HG03045 (cell line): ENCODE results near the gene SSBP2.

Source experiments
- ATAC-seq: cut with Tn5 transposase; IDR thresholded peaks from one replicate; pipeline ENCODE4 v1.9.1; 2021; ENCODE audit warnings: mild to moderate bottlenecking, moderate library complexity; ENCODE audit not compliant: unreplicated experiment

SSBP2 gene

DNA sequence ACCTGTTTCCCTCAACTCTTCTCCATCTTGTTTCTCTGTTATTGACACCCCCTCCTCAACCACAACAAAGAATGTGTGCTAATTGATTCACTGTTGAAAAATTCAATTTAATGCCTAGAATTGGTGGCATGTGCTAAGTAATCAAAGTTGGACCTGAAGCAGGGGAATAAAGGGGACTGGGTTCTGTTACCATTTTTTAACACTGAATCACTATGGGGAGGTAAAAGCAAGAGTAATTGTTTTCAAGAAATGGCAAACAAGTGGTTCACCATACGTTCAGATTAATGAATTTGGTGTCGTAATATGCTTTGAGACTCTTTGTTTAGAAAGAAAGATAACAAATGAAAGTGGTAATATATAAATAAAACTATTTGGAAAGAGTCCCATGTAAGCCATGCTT is 17.0 kb upstream of the SSBP2 start:
- ATAC-seq, result no peak

DNA sequence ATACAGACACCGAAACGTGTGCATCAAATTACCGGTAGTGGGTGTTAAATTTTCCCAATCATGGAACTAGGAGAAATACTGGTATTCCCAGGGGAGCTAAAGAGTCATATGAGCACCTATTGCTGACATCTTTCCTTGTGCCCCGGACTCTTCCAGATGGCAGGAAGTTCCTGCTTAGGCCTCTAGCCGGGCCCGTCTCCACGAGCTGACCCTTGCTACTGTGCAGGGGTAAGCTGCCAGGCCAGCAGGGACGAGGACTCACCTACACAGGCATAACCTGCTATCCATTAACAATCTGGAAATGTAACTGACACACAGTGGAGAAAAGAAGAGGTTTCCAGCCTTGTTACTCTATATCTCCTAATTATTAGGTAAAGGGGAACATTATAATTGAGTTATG is 16.2 kb upstream of the SSBP2 start:
- no peak for ATAC-seq

DNA sequence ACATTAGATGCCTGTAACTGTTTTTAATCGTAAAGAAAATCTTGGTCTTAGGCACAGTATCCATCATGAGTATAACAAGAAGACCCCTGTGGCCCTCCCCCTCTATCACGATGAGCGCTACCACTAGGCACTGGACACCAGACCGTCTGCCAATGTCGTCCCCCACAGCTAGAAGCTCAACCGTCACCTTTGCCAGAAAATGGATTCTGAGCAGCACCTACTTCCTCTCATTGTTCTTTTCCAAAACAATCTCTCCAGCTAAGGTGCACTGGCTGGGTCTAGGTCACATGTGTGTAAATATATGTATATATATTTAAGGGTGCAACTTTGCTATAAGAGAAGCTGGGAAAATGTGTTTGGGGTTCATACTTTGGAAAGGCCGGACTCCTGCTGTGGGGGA is 15.7 kb upstream of the SSBP2 start:
- ATAC-seq, result no peak

DNA sequence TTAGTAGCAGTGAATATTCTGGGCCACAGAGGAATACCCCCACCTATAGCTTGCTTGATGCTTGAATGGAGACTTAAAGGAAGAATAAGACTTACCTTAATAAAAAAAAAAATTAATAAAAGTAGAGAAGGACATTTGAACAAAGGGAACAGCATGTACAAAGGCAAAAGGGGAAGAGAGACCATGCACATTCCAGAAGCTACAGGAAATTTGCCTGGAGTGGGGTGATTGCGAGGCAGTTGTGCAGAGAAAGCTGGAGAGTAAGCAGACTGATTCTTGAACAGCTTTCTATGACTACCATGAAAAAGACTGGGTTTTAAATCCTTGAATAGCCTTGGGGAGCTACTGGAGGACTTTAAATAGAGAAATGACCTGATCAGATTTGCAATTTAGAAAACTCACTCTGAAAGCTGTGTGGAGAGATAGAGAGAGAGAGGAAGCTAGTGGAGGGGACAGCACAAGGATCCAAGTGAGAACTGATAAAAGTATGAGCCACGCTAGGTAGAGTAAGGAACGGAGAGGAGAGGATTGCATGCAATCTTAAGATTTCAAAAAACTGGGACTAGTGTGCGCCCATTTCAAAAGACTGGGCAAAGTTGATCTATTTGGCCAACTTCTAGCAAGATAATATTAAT is 12.5 kb upstream of the SSBP2 start:
- no peak for ATAC-seq

DNA sequence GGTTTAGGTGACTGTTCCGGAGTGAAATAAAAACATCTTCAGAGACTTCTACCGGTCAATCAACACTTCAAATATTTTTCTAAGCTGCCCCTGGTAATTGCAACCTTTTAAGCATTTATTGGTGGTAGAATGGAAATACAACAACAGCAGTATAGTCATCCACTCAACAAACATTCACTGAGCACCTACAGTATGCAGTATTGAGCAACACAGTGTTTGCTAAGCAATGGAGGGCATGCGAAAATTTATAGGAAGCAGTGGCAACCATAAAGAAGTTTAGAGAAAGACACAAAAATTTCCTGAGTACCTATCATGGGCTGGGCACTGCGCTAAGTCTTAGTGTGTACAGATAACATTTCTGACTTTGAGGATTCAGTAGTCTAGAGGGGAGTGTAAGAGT is 12.0 kb upstream of the SSBP2 start:
- no peak for ATAC-seq

DNA sequence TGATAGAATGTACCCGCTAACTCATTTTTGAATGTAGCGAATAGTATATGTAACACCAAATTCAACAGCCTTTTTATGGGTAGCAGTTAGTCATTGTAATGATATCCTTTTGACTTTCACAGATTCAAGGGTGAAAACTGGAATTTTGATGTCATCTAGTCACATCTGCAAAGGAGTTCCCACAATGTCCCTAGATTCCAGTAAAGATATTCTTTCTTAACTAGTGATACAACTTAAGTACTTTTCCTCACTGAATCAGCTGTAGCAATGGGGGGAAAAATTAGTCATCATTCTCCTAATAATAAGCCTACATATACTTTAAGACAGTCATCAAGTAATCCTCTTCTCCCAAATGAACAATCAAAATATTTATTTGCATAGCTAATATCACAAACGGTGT is 11.5 kb upstream of the SSBP2 start:
- ATAC-seq, result no peak

DNA sequence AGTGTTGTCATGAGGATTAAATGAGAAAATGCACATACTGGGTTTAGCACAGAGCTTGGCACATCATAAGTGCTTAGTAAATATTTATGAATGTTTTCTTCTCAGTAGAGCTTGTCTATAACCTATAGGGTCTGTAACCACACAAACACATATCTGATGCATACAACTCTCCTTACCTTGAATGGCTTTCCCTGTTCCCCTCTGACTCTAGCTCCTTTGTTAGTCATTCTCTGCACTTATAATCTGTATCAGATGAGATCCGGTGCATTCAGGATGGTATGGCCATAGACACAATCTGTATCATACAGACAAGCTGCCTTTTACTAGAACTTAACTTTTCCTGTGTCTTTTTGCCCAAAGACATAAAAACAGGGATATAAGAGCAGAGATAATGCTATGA is 11.1 kb upstream of the SSBP2 start:
- no peak for ATAC-seq

DNA sequence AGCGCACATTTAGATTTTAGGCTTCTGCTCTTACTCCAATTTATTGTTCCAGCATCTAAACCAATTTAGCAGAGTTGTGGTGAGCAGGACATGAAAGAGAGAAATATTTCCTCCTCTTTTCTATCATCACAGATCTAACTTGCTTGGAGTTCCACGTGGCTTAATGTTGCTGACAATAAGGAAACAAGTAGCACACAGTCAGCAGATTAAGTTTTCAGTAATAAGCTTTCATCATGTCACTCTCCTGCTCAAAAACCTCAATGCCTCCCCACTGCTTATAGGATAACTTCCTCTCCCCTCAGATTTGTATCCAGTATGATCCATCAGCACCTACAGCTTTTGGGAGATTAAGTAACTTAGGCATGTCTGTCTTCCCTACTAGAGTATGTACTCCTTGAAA is 10.4 kb upstream of the SSBP2 start:
- no peak for ATAC-seq

DNA sequence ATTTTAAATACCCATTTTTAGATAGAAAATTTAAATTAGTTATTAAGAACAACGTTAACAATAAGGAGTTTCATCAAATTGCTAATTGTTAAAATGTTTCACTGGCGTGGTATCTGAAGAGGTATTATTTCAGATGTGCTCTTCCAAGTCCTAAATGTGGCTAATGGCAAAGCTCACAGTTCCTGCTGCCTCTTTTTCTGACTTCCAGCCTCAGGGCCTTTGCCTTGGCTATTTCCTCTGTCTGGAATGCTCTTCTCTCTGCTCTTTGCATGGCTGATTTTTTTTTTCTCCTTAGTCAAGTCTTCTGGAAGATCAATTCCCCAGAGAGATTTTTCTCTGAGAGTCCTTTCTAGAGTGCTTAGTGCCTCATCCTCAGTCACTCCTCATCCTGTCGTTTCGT is 9.6 kb upstream of the SSBP2 start:
- ATAC-seq, result no peak

DNA sequence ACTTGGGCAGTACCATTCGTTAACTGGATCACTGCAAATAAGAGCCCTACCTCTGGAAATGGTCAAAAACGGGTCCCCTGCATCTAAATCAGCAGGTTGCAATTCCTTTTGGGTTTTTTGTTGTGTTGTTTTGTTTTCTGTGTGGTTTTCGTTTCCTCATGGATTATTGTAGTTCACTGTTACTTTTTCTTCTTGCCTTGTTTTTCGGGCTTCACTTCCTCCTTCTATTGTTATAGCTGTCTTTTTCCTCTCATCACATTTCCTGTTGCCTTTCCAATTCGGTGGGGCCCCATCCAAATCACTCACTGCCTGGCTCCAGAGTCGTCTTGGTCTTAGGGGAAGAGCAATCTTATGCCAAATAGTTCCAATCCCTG is 8.7 kb upstream of the SSBP2 start:
- ATAC-seq, result no peak

DNA sequence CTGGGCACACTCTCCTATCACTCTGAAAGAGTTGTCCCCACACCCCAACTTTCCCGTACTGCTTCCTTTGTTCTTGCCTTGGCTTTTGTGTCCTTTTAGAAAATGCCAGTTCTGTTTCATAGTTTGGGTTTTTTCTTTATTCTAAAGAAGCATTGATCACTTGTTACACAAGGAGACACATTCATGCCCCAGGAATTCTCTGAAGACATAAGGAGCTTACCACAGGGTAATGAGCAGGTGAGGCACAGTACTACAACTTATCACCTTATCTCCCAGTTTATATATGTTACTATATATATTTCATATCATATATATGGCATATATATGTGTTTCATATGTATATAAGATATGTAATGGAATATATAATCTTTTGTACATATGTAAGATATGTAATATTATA is 6.5 kb upstream of the SSBP2 start:
- no peak for ATAC-seq

DNA sequence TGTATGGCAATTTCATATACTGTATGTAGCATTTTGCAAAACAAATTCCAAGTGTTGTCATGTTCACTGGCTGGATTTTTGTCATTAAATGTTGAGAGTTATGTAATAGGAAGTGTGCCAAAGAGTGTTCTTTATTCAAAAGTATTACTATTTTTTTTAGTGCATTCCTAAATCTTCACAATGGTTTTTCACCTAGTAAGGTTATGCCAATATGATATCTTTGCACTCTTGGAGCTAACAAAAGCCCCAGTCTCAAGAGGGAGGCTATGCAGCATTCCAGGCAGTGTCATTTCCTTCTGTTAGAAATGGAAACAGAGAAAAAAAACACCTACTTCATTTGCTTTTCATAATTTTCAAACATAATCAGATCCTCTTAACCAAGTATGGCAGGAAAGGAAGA is 5.1 kb upstream of the SSBP2 start:
- no peak for ATAC-seq

DNA sequence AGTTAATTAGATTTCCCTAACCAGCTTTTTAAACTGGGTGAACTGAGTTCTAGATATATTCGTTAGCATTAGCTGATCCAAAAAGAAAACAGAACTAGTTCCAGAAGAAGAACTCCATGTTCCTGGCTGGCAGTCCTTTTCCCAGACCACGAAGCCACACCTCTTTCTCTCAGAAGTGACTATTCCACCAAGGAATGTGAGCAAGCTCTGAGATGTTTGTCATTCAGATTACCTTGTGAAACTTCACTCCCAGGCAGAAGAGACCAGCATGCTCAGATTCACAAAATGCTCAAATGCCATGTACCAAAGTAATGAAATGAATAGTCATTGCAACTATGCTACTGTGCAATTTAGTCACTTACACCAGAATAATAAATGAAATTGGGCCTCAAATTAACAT is 4.4 kb upstream of the SSBP2 start:
- ATAC-seq, result no peak

DNA sequence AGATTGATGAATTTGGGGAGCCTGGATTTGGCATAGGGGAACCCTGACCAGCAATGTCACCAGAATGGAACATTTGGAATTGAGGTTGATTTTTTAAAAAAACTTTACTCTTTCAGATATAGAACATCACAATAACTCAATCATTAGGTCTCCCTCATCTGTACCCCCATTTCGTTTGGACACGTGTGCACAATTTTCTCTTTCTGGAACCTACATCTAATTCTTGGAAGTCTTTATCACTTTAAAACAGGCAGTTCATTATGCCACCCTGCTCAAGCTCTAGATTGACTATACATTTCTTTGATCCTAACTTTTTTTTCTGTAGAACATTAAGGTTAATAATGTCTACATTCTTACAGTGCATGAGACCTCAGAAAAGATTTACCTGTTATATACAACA is 3.7 kb upstream of the SSBP2 start:
- ATAC-seq, result no peak

DNA sequence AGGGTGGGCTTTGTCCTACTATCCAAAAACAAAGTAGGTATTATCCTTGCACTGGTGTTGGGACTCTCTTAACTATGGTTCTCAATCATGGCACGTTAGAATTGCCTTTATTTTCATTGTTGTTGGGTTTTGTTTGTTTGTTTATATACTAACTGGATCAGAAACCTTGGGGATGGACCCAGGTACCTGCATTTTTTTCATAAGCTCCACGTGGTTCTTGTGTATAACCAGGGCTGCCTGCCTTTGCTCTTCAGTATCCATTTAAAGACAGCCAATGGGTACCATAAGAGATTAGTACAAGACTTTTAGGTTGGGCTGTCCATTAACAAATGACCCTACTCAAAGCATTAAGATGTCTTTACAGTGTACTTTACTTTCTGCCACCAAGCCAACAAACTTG is 2.5 kb upstream of the SSBP2 start:
- no peak for ATAC-seq

DNA sequence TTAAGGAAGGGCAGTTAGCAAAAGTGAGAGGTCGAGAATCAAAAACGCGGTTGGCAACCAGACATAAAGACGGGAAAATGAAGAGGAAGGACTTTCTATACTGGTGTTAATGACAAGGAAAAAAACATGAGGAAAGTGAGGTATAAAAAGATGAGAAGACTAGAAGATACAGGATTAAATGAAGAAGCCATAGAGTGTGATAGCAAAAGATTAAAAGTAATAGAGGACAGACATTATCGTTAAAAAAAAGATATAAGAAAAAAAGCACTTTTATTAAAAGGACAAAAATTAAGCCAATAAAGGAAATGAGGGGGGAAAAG is 1.7 kb upstream of the SSBP2 start:
- no peak for ATAC-seq

DNA sequence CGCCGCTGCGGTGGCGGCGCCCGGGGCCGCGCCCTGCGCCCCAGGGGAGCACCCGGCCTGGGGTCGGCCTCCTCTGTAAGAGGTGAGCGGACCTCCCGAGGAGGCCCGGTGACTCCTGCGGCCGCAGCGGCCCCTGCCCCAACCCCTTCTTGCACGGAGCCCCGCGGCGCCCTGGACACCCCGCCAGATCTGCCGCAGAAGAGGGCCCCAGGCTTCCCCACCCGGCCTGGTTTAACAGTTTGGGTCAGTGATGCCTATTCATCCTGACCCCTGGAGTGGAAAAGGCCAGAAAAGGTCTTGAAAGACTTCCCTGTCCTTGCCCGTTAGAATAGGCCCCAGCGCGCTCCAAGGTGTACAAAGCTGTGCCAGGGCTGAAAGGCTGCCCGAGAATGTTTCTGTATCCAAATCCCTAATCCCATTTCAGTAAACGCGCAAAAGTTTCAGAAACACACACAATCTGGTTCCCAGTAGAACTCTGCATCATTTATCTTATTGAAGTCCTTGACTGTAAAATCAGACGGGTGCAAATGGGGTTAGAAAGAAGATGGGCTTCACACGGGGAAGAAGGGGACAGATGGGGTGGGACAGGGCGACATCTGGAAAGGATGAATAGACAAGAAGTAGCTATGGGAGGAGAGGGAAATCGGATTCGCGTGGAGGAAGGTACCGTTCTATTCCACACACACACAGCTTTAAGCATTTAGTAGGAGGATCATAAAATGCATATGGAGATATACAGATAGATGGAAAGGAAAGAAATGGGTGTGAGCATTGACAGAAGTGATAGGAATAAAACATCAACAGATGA is 1.1 kb upstream of the SSBP2 start:
- ATAC-seq, result no peak

DNA sequence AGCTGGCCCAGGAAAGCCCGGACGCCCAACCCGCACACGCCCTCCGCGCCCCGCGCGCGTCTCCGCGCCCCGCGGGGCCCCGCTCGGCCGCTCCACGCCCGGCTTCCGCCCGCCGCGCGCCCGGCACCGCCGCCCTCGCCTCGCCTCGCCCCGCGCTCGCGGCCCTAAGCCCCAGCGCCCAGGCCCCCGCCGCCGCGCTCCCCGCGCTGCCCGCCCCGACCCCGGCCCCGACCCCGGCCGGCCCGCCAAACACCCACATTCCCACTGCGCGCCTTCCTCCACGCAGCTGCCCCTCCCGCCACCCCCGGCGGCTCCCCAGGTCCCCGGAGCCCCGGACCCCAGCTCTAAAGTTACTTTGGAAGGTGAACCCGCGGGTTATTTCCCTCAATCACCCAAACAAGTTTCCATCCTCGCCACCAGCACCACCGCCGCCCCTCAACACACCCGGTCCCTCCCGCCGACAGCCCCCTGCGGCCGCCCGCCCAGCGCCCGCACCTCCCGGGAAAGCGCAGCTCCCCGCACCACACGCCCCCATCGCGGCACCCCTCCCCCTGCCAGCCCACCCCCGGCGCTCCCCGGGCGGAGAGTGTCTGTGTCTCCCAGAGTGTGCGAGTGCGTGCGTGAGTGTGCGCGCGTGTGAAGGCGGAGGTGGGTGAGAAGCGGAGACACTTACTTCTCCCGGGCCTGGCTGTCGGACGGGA is 439 bp downstream of the SSBP2 start:
- peak; percentile 20 for ATAC-seq

DNA sequence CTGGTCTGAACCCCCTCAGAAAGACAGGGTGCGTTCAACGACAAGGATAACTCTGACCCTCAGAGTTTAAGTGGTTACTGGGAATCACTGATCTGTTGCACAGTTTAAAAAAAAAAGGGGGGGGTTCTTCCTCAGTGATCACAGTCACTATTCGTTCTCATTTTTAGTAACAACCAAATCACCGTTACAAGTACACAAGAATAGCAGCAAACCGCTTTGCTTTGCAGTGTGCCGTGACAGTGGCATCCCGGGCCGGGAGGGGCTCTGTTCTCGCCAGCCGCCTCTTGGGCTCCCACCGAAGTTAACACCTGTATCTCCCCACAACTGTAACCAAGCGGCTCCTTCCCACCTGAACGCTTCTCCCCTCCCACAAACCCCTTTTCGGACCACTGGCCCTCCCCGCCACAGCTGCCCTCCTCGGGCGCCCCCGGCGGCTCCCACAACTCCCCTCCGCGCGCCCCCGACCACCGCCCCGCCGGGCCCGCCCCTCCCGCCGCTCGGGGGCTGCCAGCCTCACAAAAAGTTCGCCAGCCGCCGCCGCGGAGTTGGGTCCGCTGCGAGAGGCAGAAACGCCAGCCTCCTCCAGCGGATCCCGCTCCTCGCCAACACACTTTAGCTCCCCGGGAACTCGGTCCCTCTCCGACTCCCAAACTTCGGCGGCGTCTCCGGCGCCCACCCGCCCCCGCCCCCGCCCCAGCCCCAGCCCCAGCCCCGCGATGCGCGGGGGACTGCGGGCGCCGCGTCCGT is 1.2 kb downstream of the SSBP2 start:
- peak; percentile 28 for ATAC-seq

DNA sequence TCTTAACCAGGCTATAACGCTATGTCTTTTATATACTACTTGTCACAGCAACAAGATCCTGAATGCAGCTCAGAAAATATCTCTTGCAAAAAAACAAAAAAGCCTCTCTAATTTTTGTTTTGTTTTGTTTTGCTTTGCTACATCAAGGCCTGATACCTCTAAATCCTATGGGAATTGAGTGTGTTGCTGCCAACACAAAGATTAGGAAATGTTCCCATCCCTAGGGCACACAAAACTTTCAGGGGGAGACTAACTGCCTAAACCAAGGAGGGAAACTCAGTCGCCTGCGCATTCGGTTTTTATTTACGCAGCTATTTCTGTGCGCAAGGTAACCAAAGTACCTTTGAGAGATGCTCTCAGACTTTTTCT is 1.7 kb downstream of the SSBP2 start:
- ATAC-seq, result no peak

DNA sequence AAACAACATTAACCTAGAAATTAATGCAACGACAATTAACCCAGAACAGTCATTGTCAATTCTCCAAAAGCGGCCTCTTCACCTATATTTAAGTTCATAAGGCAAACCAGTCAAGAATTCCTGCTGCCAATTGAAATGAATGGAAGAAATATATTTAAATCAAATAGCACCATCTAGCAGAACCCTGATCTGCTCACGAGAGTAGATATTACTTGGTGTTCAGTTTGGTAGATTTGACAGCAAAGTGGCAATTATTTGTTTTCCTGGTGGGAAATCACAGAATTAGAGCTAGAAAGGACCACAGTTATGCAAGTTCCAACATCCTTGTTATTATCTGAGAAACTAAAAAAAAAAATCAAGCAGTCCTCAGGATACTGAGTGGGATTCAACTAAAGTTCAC is 2.3 kb downstream of the SSBP2 start:
- no peak for ATAC-seq

DNA sequence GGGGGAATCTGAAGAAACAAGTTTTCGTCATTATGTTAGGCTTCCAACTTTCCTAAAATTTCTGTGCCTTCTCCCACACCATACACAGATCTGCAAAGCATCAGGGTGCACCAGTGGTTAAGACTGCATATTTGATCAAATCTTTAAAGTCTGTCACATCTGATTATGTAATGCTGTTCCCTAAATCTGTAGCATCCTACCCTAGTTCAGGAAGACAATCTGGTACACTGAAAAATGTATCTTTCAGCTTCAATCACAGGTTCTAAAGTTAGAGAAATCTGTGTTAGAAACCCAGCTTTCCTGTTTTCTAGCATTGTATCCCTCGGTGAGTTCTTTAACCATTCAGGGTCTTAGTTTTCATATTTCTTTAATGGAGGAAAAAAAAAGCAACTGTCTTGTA is 3.9 kb downstream of the SSBP2 start:
- ATAC-seq, result no peak
